Esophagus muscularis mucosa (tissue), 4 donors: ENCODE results near the gene PEX7. TPM values are rescaled to one million over a fixed set of nuclear protein-coding genes. Genes with fewer than 3 reads are reported as not detected.
"Not testable (repeated sequence)": the region's sequence is repeated elsewhere in the genome, so short reads cannot be mapped to it uniquely, and the experiment has no call there.

Experiments
- DNase-seq: peaks from one replicate; pipeline ENCODE4 v3.0.0-alpha.2; 2017; ENCODE audit errors: extremely low spot score
- H3K27ac ChIP-seq, 4 donors: fragments of 200-600 bp; sonication (generic); replicated peaks in 1 of 4; 1 replicate in 3 of 4; 2 replicates in 1 of 4; pipeline ENCODE4 v1.5.1; 2016 to 2019; ENCODE audit warnings: mild to moderate bottlenecking in 1 of 4
- H3K27me3 ChIP-seq, 4 donors: fragments of 200-600 bp; sonication (generic); one replicate each; pipeline versions ENCODE4 v1.5.1 to v1.6.0; 2016 to 2019
- H3K36me3 ChIP-seq, 4 donors: fragments of 200-600 bp; sonication (generic); one replicate each; pipeline ENCODE4 v1.5.1; 2016 to 2019
- H3K4me1 ChIP-seq, 4 donors: fragments of 200-600 bp; sonication (generic); one replicate each; pipeline ENCODE4 v1.5.1; 2016 to 2019
- H3K4me3 ChIP-seq, 4 donors: fragments of 200-600 bp; sonication (generic); 1 replicate in 2 of 4; 2 replicates in 2 of 4; pipeline ENCODE4 v1.5.1; 2016 to 2019; ENCODE audit warnings: mild to moderate bottlenecking in 4 of 4, moderate library complexity in 1 of 4
- H3K9me3 ChIP-seq, 4 donors: fragments of 200-600 bp; sonication (generic); 1 replicate in 3 of 4; 2 replicates in 1 of 4; pipeline ENCODE4 v1.5.1; 2016 to 2019
- EP300 ChIP-seq: sonication (generic); formaldehyde crosslinking; IDR thresholded peaks from one replicate; pipeline ENCODE4 v1.6.1; 2017; ENCODE audit warnings: antibody characterized with exemption
- POLR2A ChIP-seq: fragments of 450-650 bp; IDR thresholded peaks from one replicate; pipeline ENCODE4 v1.6.1; 2017; ENCODE audit warnings: antibody characterized with exemption, moderate library complexity, mild to moderate bottlenecking, low read depth
- POLR2AphosphoS5 ChIP-seq, 2 donors: sonication (generic); formaldehyde crosslinking; IDR thresholded peaks; one replicate each; pipeline ENCODE4 v1.6.1; 2017; ENCODE audit warnings: antibody characterized with exemption in 2 of 2
- WGBS: methylation state at CpG from one replicate; pipeline ENCODE4 v1.1.5; 2018; 5-methylcytosine and 5-hydroxymethylcytosine counted together
- intact Hi-C: fragments of 100-400 bp; cut with DNase I; formaldehyde crosslinking; loops from one replicate; pipeline ENCODE4 v1.15.1; 2023
- total RNA-seq, 4 donors: library from RNA; depleted of rRNA; stranded (reverse); fragments of >200 nt; gene quantifications; one replicate each; pipeline versions ENCODE4 v1.1.0 to v1.2.1, GENCODE V29; 2016
- TF ChIP-seq, protein P1 (sequence below), 3 experiments: fragments of 200-600 bp in 2 of 3; fragments of 450-650 bp in 1 of 3; sonication (generic) in 2 of 3; IDR thresholded peaks; one replicate each; pipeline ENCODE4 v1.5.1; 2017 to 2019; ENCODE audit warnings: antibody characterized with exemption in 3 of 3, mild to moderate bottlenecking in 2 of 3, moderate library complexity in 1 of 3

The PEX7 gene
- total RNA-seq, 4 donors from 2014 or later: 4.1 to 9.5 (median 5.6) TPM

DNA sequence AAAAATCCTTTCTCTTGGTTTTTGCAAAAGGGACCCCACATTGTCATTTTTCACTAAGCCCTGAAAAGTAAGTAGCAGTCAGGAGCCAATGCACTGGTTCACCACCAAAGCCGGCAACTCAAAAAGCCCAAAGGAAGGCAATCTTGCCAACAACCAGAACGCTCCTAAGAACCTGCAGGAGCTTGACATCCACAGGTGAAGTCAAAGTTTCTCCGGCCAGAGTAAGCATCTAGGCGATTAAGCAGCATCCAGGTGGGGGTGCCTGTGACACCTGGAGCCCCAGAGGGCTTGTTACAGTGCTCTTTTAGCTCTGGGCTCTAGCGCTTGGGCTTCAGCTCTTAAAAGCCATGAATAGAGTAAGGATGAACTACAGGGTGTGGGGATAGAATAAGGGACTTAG lies 135.8 kb downstream of the PEX7 start:
- no peaks in the 10 kb centered on the region for H3K9me3 ChIP-seq
- TF ChIP-seq EP300 (no peak), POLR2A (no peak), POLR2AphosphoS5 (IDR thresholded peaks at IDR 0.05) (no peak)
- TF ChIP-seq, protein P1, sequence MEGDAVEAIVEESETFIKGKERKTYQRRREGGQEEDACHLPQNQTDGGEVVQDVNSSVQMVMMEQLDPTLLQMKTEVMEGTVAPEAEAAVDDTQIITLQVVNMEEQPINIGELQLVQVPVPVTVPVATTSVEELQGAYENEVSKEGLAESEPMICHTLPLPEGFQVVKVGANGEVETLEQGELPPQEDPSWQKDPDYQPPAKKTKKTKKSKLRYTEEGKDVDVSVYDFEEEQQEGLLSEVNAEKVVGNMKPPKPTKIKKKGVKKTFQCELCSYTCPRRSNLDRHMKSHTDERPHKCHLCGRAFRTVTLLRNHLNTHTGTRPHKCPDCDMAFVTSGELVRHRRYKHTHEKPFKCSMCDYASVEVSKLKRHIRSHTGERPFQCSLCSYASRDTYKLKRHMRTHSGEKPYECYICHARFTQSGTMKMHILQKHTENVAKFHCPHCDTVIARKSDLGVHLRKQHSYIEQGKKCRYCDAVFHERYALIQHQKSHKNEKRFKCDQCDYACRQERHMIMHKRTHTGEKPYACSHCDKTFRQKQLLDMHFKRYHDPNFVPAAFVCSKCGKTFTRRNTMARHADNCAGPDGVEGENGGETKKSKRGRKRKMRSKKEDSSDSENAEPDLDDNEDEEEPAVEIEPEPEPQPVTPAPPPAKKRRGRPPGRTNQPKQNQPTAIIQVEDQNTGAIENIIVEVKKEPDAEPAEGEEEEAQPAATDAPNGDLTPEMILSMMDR (IDR thresholded peaks at IDR 0.05): no peak
- no peaks in the 10 kb centered on the region for H3K4me1 ChIP-seq
- H3K27me3 ChIP-seq: peaks cover 0 to 20% (median 0%) of the 10 kb centered on the region in 4 donors
- intact Hi-C loops: no loop called here
- WGBS: 95% methylated on average over 5 of the region's 5 CpGs
- no peak for DNase-seq
- H3K36me3 ChIP-seq: no peaks in the 10 kb centered on the region
- H3K27ac ChIP-seq: no peak overlapping the region
- H3K4me3 ChIP-seq: no peak overlapping the region

DNA sequence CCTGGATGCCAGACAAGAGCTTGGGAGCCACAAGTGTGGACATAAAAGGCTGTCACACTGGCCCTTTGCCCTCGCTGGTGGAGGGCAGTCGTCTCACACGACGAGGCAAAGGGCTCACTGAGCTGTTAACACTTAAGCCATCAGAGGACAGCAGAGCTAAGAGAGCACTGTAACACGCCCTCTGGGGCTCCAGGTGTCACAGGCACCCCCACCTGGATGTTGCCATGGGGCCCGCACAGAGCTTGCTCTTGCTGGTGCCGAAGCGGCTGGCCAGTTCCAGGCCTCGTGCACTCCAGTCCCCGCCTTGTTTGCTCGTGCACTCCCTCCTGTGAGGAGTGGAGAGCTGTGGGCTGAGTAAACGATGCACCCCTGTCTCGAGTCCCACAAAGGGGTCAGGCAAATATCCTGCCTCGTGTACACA lies 137.1 kb downstream of the PEX7 start:
- DNase-seq: no peak
- H3K9me3 ChIP-seq: no peaks in the 10 kb centered on the region
- no peaks in the 10 kb centered on the region for H3K36me3 ChIP-seq
- H3K27ac ChIP-seq: no peak overlapping the region
- no peaks in the 10 kb centered on the region for H3K4me1 ChIP-seq
- H3K27me3 ChIP-seq: peaks cover 0 to 20% (median 0%) of the 10 kb centered on the region in 4 donors
- H3K4me3 ChIP-seq: no peak overlapping the region
- 44% methylated on average over 7 of the region's 14 CpGs for WGBS
- intact Hi-C loops: no loop called here
- TF ChIP-seq POLR2A: no peak
- TF ChIP-seq, protein P1 (IDR thresholded peaks at IDR 0.05): no peak
- no peak for TF ChIP-seq POLR2AphosphoS5 (IDR thresholded peaks at IDR 0.05)
- no peak for TF ChIP-seq EP300

DNA sequence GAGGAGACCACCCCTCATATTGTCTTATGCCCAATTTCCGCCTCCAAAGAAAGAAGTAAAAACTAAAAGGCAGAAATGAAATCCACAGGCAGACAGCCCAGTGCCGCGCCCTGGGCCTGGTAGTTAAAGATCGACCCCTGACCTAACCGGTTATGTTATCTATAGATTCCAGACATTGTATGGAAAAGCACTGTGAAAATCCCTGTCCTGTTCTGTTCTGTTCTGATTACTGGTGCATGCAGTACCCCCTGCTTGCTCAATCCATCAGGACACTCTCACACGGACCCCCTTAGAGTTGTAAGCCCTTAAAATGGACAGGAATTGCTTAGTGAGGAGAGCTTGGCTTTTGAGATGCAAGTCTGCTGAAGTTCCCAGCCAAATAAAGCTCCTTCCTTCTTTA lies 137.5 kb downstream of the PEX7 start:
- H3K9me3 ChIP-seq, H3K36me3 ChIP-seq, H3K4me3 ChIP-seq, DNase-seq, intact Hi-C loops, H3K27ac ChIP-seq, H3K4me1 ChIP-seq: not testable (repeated sequence)
- 89% methylated on average over 6 of the region's 6 CpGs for WGBS
- H3K27me3 ChIP-seq: peaks cover 0 to 20% (median 0%) of the 10 kb centered on the region in 4 donors

DNA sequence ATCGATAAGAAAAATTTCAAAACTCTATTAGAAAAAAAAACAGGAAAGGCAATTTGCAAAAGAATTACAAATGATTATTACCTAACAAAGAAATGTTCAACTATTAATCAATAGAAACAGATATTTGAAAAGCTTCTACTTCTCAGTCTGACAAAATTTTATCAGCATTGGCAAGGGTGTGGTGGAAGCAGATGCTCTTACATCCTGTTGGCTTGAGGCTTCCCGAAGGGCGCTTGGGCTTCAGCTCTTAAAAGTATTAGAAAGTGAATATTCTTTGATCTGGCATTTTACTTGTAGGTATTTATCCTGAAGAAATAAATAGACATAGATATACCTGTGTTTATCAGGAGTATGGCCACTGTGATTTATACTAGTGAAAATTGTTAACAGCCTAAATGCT lies 138.4 kb downstream of the PEX7 start:
- Histone ChIP-seq H3K36me3 (no peaks in the 10 kb centered on the region), H3K4me3 (no peak overlapping the region), H3K9me3 (no peaks in the 10 kb centered on the region), H3K4me1 (no peaks in the 10 kb centered on the region), H3K27ac (no peak overlapping the region), H3K27me3 (peaks cover 0 to 20% (median 0%) of the 10 kb centered on the region in 4 donors)
- TF ChIP-seq, protein P1 (IDR thresholded peaks at IDR 0.05): no peak
- no peak for TF ChIP-seq EP300
- no peak for TF ChIP-seq POLR2AphosphoS5 (IDR thresholded peaks at IDR 0.05)
- no peak for TF ChIP-seq POLR2A
- DNase-seq: no peak
- intact Hi-C loops: no loop called here
- 84% methylated on average over 3 of the region's 3 CpGs for WGBS

DNA sequence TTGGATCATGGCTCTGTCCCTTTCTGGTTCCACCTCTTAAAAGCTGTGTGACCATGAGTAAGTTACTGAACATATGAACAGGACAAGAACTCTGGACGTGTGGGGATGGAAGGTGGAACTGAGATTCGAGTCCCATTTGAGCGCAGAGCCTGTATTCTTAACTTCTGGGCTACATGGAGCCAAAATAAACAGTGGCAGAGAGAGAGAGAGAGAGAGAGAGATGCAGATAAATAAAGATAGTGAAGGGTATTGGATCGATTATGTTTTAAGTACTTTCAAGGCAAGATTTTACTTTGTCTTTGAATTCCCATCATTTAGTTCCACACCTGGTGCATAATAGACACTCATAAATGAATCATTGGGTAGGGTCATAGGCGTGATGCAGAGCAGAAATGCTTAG lies 139.5 kb downstream of the PEX7 start:
- Histone ChIP-seq H3K9me3 (no peaks in the 10 kb centered on the region), H3K4me3 (no peak overlapping the region), H3K27me3 (peaks cover 0 to 20% (median 0%) of the 10 kb centered on the region in 4 donors), H3K4me1 (no peaks in the 10 kb centered on the region), H3K27ac (no peak overlapping the region), H3K36me3 (no peaks in the 10 kb centered on the region)
- intact Hi-C loops: no loop called here
- no peak for DNase-seq
- 85% methylated on average over 5 of the region's 5 CpGs for WGBS
- TF ChIP-seq, protein P1 (IDR thresholded peaks at IDR 0.05): no peak
- TF ChIP-seq EP300: no peak
- TF ChIP-seq POLR2AphosphoS5 (IDR thresholded peaks at IDR 0.05): no peak
- no peak for TF ChIP-seq POLR2A
